DND-41 (cell line): Measurements from ENCODE around the gene NANS.

ENCODE experiments used
- ATAC-seq: fragments of 200-7000 bp; cut with Tn5 transposase; 3 replicates; pipeline ENCODE4 v1.9.1; 2021; ENCODE audit warnings: low read depth; ENCODE audit not compliant: insufficient read depth
- DNase-seq: peaks from one replicate; pipeline ENCODE4 v3.0.0-alpha.2; 2020
- H2AFZ ChIP-seq: 2 replicates; pipeline ENCODE4 v1.6.0; 2012; ENCODE audit warnings: low read depth, low read length
- H3K27ac ChIP-seq: 2 replicates; pipeline ENCODE4 v1.5.1; 2012; ENCODE audit warnings: low read length, inconsistent platforms
- H3K27me3 ChIP-seq: fragments of 200-600 bp; sonication (generic); 2 replicates; pipeline ENCODE4 v1.6.0; 2012; ENCODE audit warnings: low read length, mild to moderate bottlenecking, inconsistent platforms; ENCODE audit not compliant: insufficient read depth, poor library complexity
- H3K36me3 ChIP-seq: 2 replicates; pipeline ENCODE4 v1.5.1; 2012; ENCODE audit warnings: low read length, inconsistent platforms; ENCODE audit not compliant: insufficient read depth
- H3K4me1 ChIP-seq: 2 replicates; pipeline ENCODE4 v1.5.1; 2012; ENCODE audit warnings: mild to moderate bottlenecking, low read length; ENCODE audit not compliant: insufficient read depth
- H3K4me2 ChIP-seq: 2 replicates; pipeline ENCODE4 v1.6.0; 2012; ENCODE audit warnings: mild to moderate bottlenecking, moderate library complexity, low read length, inconsistent platforms; ENCODE audit not compliant: insufficient read depth
- H3K4me3 ChIP-seq, 2 experiments: fragments of 200-600 bp in 1 of 2; shearing (Covaris generic) in 1 of 2; 2 replicates each; pipeline ENCODE4 v1.5.1; 2012 to 2016; ENCODE audit warnings: inconsistent platforms in 2 of 2, low read length in 2 of 2, mild to moderate bottlenecking in 2 of 2, low read depth in 1 of 2, moderate library complexity in 1 of 2
- H3K79me2 ChIP-seq: 2 replicates; pipeline ENCODE4 v1.6.0; 2012; ENCODE audit warnings: low read length, inconsistent platforms; ENCODE audit not compliant: insufficient read depth
- H3K9ac ChIP-seq: 2 replicates; pipeline ENCODE4 v1.6.0; 2012; ENCODE audit warnings: low read depth, mild to moderate bottlenecking, inconsistent platforms, low read length, moderate library complexity
- H3K9me3 ChIP-seq: 2 replicates; pipeline ENCODE4 v1.5.1; 2012; ENCODE audit warnings: low read length, moderate library complexity, mild to moderate bottlenecking, inconsistent platforms; ENCODE audit not compliant: insufficient read depth, severe bottlenecking
- H4K20me1 ChIP-seq: 2 replicates; pipeline ENCODE4 v1.6.0; 2012; ENCODE audit warnings: low read length; ENCODE audit not compliant: insufficient read depth
- CTCF ChIP-seq: IDR thresholded peaks from 2 replicates; pipeline ENCODE4 v1.5.1; 2012; ENCODE audit warnings: borderline replicate concordance, low read length, moderate library complexity, mild to moderate bottlenecking; ENCODE audit not compliant: poor library complexity, severe bottlenecking; ENCODE audit errors: extremely low read depth
- EZH2 ChIP-seq: IDR thresholded peaks from 3 replicates; pipeline ENCODE4 v1.6.1; 2012; ENCODE audit warnings: borderline replicate concordance, low read depth, mild to moderate bottlenecking, moderate library complexity, low read length, inconsistent platforms; ENCODE audit not compliant: severe bottlenecking

Gene NANS

GRCh38 chr9:98039607-98040017, 16.9 kb upstream of the NANS start:
- H3K4me1 ChIP-seq = peaks cover 5% of the 10 kb centered on the region
- TF ChIP-seq CTCF (no peak), EZH2 (no peak)
- H3K9ac ChIP-seq = no peak overlapping the region
- DNase-seq (no peak), ATAC-seq (no peak)
- H4K20me1 ChIP-seq = no peaks in the 10 kb centered on the region
- no peaks in the 10 kb centered on the region for H3K9me3 ChIP-seq
- H3K27ac ChIP-seq = no peak overlapping the region
- H3K79me2 ChIP-seq = 0 out of 2 replicates have a peak, but pooled peaks cover 1% of the 10 kb centered on the region
- no peaks in the 10 kb centered on the region for H3K36me3 ChIP-seq
- no peak overlapping the region for H3K4me3 ChIP-seq
- no peak overlapping the region for H3K4me2 ChIP-seq
- H2AFZ ChIP-seq = no peak overlapping the region
- H3K27me3 ChIP-seq = no peaks in the 10 kb centered on the region

GRCh38 chr9:98040212-98040611, 16.3 kb upstream of the NANS start:
- Histone ChIP-seq H2AFZ (no peak overlapping the region), H3K79me2 (peaks cover 7% of the 10 kb centered on the region), H3K4me1 (peaks cover 8% of the 10 kb centered on the region), H3K4me2 (no peak overlapping the region), H3K36me3 (no peaks in the 10 kb centered on the region), H4K20me1 (no peaks in the 10 kb centered on the region), H3K27me3 (no peaks in the 10 kb centered on the region), H3K27ac (no peak overlapping the region), H3K9ac (no peak overlapping the region), H3K9me3 (no peaks in the 10 kb centered on the region), H3K4me3 (no peak overlapping the region)
- no peak for TF ChIP-seq CTCF
- TF ChIP-seq EZH2 = no peak
- ATAC-seq (no peak), DNase-seq (no peak)

GRCh38 chr9:98043915-98044314, 12.6 kb upstream of the NANS start:
- H3K27me3 ChIP-seq = no peaks in the 10 kb centered on the region
- no peak for TF ChIP-seq EZH2
- H3K27ac ChIP-seq = no peak overlapping the region

GRCh38 chr9:98045234-98046179, 11.0 kb upstream of the NANS start:
- Histone ChIP-seq H3K9ac (peak overlapping the region; percentile 65), H3K79me2 (peaks cover 49% of the 10 kb centered on the region), H3K27me3 (no peaks in the 10 kb centered on the region), H3K27ac (peak overlapping the region; percentile 81), H3K4me3 (peak overlapping the region; percentile 52 to 71), H2AFZ (peak overlapping the region; percentile 78), H4K20me1 (no peaks in the 10 kb centered on the region), H3K9me3 (no peaks in the 10 kb centered on the region), H3K4me2 (peak overlapping the region; percentile 71), H3K36me3 (peaks cover 3% of the 10 kb centered on the region; the same call in 1 of the 2 replicates), H3K4me1 (peaks cover 30% of the 10 kb centered on the region)
- ATAC-seq (peak; percentile 93), DNase-seq (peak; percentile 50)
- TF ChIP-seq EZH2 = no peak
- no peak for TF ChIP-seq CTCF

More at GRCh38 chr9:98043915-98044314, 12.6 kb upstream of the NANS start:
- Histone ChIP-seq H3K36me3 (peaks cover 3% of the 10 kb centered on the region; the same call in 1 of the 2 replicates), H3K9ac (no peak overlapping the region), H3K4me2 (no peak overlapping the region), H3K4me3 (no peak overlapping the region), H3K9me3 (no peaks in the 10 kb centered on the region), H4K20me1 (no peaks in the 10 kb centered on the region), H3K79me2 (peaks cover 37% of the 10 kb centered on the region), H2AFZ (no peak overlapping the region), H3K4me1 (peaks cover 30% of the 10 kb centered on the region)
- ATAC-seq (no peak), DNase-seq (no peak)
